ENCODE measurements around the gene COL23A1.

Gene COL23A1

GRCh38 chr5:178416919-178417318 is 173.3 kb downstream of the COL23A1 start:
- H3K27me3 Mint-ChIP-seq: peaks cover 8% of the 10 kb centered on the region
- no peaks in the 10 kb centered on the region for H3K9me3 Mint-ChIP-seq
- no peak overlapping the region for H3K4me3 Mint-ChIP-seq
- H3K27ac Mint-ChIP-seq: no peak overlapping the region
- no peak for DNase-seq
- H3K36me3 Mint-ChIP-seq (ENCODE audit: low read depth): no peaks in the 10 kb centered on the region
- peaks cover 2% of the 10 kb centered on the region for H3K4me1 Mint-ChIP-seq (ENCODE audit: low read depth)

- no peak for DNase-seq
- Mint-ChIP-seq H3K27ac (no peak overlapping the region), H3K4me1 (ENCODE audit: low read depth) (peaks cover 2% of the 10 kb centered on the region), H3K4me3 (no peak overlapping the region), H3K36me3 (ENCODE audit: low read depth) (no peaks in the 10 kb centered on the region), H3K9me3 (no peaks in the 10 kb centered on the region), H3K27me3 (peaks cover 8% of the 10 kb centered on the region)
These were observed 173.8 kb downstream of the COL23A1 start for GRCh38 chr5:178416206-178416882.

GRCh38 chr5:178415353-178415752 is 174.8 kb downstream of the COL23A1 start:
- DNase-seq: no peak
- Mint-ChIP-seq H3K27me3 (peaks cover 10% of the 10 kb centered on the region), H3K9me3 (no peaks in the 10 kb centered on the region), H3K27ac (no peak overlapping the region), H3K36me3 (ENCODE audit: low read depth) (no peaks in the 10 kb centered on the region), H3K4me3 (no peak overlapping the region), H3K4me1 (ENCODE audit: low read depth) (peaks cover 2% of the 10 kb centered on the region)

- no peak for DNase-seq
- Mint-ChIP-seq H3K27me3 (peaks cover 13% of the 10 kb centered on the region), H3K36me3 (ENCODE audit: low read depth) (no peaks in the 10 kb centered on the region), H3K4me1 (ENCODE audit: low read depth) (peaks cover 2% of the 10 kb centered on the region), H3K27ac (no peak overlapping the region), H3K9me3 (no peaks in the 10 kb centered on the region), H3K4me3 (no peak overlapping the region)
These were observed 176.2 kb downstream of the COL23A1 start for GRCh38 chr5:178413988-178414387.

- no peak overlapping the region for H3K4me3 Mint-ChIP-seq
- H3K27ac Mint-ChIP-seq: no peak overlapping the region
- no peak for DNase-seq
- H3K27me3 Mint-ChIP-seq: peaks cover 11% of the 10 kb centered on the region
- H3K9me3 Mint-ChIP-seq: peaks cover 14% of the 10 kb centered on the region
- H3K4me1 Mint-ChIP-seq (ENCODE audit: low read depth): no peaks in the 10 kb centered on the region
- no peaks in the 10 kb centered on the region for H3K36me3 Mint-ChIP-seq (ENCODE audit: low read depth)
These were observed 179.1 kb downstream of the COL23A1 start for GRCh38 chr5:178411083-178411482.

- H3K36me3 Mint-ChIP-seq (ENCODE audit: low read depth): no peaks in the 10 kb centered on the region
- H3K4me1 Mint-ChIP-seq (ENCODE audit: low read depth): no peaks in the 10 kb centered on the region
- H3K27ac Mint-ChIP-seq: no peak overlapping the region
- no peak overlapping the region for H3K4me3 Mint-ChIP-seq
- peaks cover 14% of the 10 kb centered on the region for H3K27me3 Mint-ChIP-seq
- DNase-seq: no peak
- H3K9me3 Mint-ChIP-seq: peaks cover 14% of the 10 kb centered on the region
These were observed 182.5 kb downstream of the COL23A1 start for GRCh38 chr5:178407646-178408045.

GRCh38 chr5:178404987-178405386 is 185.2 kb downstream of the COL23A1 start:
- Mint-ChIP-seq H3K36me3 (ENCODE audit: low read depth) (no peaks in the 10 kb centered on the region), H3K27me3 (peaks cover 9% of the 10 kb centered on the region), H3K9me3 (peaks cover 14% of the 10 kb centered on the region), H3K4me3 (no peak overlapping the region), H3K27ac (no peak overlapping the region), H3K4me1 (ENCODE audit: low read depth) (no peaks in the 10 kb centered on the region)
- no peak for DNase-seq

GRCh38 chr5:178403956-178404600 is 186.1 kb downstream of the COL23A1 start:
- Mint-ChIP-seq H3K27me3 (peaks cover 10% of the 10 kb centered on the region), H3K9me3 (peaks cover 14% of the 10 kb centered on the region), H3K4me1 (ENCODE audit: low read depth) (no peaks in the 10 kb centered on the region), H3K4me3 (no peak overlapping the region), H3K36me3 (ENCODE audit: low read depth) (no peaks in the 10 kb centered on the region), H3K27ac (no peak overlapping the region)
- no peak for DNase-seq

- no peak for DNase-seq
- no peaks in the 10 kb centered on the region for H3K36me3 Mint-ChIP-seq (ENCODE audit: low read depth)
- peaks cover 14% of the 10 kb centered on the region for H3K9me3 Mint-ChIP-seq
- no peaks in the 10 kb centered on the region for H3K4me1 Mint-ChIP-seq (ENCODE audit: low read depth)
- no peak overlapping the region for H3K4me3 Mint-ChIP-seq
- no peak overlapping the region for H3K27ac Mint-ChIP-seq
- peaks cover 11% of the 10 kb centered on the region for H3K27me3 Mint-ChIP-seq
These were observed 186.8 kb downstream of the COL23A1 start for GRCh38 chr5:178403351-178403750.

- no peak for DNase-seq
- H3K36me3 Mint-ChIP-seq (ENCODE audit: low read depth): no peaks in the 10 kb centered on the region
- H3K27me3 Mint-ChIP-seq: peaks cover 14% of the 10 kb centered on the region
- H3K4me1 Mint-ChIP-seq (ENCODE audit: low read depth): no peaks in the 10 kb centered on the region
- no peak overlapping the region for H3K4me3 Mint-ChIP-seq
- no peaks in the 10 kb centered on the region for H3K9me3 Mint-ChIP-seq
- H3K27ac Mint-ChIP-seq: no peak overlapping the region
These were observed 190.5 kb downstream of the COL23A1 start for GRCh38 chr5:178399701-178400095.

GRCh38 chr5:178398901-178399700 is 191.1 kb downstream of the COL23A1 start:
- no peak overlapping the region for H3K27ac Mint-ChIP-seq
- DNase-seq: no peak
- H3K4me1 Mint-ChIP-seq (ENCODE audit: low read depth): no peaks in the 10 kb centered on the region
- no peaks in the 10 kb centered on the region for H3K9me3 Mint-ChIP-seq
- H3K4me3 Mint-ChIP-seq: no peak overlapping the region
- H3K36me3 Mint-ChIP-seq (ENCODE audit: low read depth): no peaks in the 10 kb centered on the region
- peaks cover 13% of the 10 kb centered on the region for H3K27me3 Mint-ChIP-seq

- Mint-ChIP-seq H3K4me3 (no peak overlapping the region), H3K36me3 (ENCODE audit: low read depth) (no peaks in the 10 kb centered on the region), H3K4me1 (ENCODE audit: low read depth) (no peaks in the 10 kb centered on the region), H3K27me3 (peaks cover 9% of the 10 kb centered on the region), H3K9me3 (no peaks in the 10 kb centered on the region), H3K27ac (no peak overlapping the region)
- DNase-seq: peak; percentile 11
These were observed 193.1 kb downstream of the COL23A1 start for GRCh38 chr5:178396796-178397720.

GRCh38 chr5:178394074-178394473 is 196.1 kb downstream of the COL23A1 start:
- H3K4me3 Mint-ChIP-seq: no peak overlapping the region
- H3K27ac Mint-ChIP-seq: no peak overlapping the region
- no peaks in the 10 kb centered on the region for H3K36me3 Mint-ChIP-seq (ENCODE audit: low read depth)
- no peak for DNase-seq
- no peaks in the 10 kb centered on the region for H3K9me3 Mint-ChIP-seq
- no peaks in the 10 kb centered on the region for H3K4me1 Mint-ChIP-seq (ENCODE audit: low read depth)
- H3K27me3 Mint-ChIP-seq: peaks cover 10% of the 10 kb centered on the region

- no peaks in the 10 kb centered on the region for H3K36me3 Mint-ChIP-seq (ENCODE audit: low read depth)
- H3K9me3 Mint-ChIP-seq: no peaks in the 10 kb centered on the region
- no peak overlapping the region for H3K27ac Mint-ChIP-seq
- peaks cover 10% of the 10 kb centered on the region for H3K27me3 Mint-ChIP-seq
- no peaks in the 10 kb centered on the region for H3K4me1 Mint-ChIP-seq (ENCODE audit: low read depth)
- peak; percentile 14 for DNase-seq
- H3K4me3 Mint-ChIP-seq: no peak overlapping the region
These were observed 197.2 kb downstream of the COL23A1 start for GRCh38 chr5:178392931-178393394.
